ENCODE measurements around the gene FIBCD1. TPM values are rescaled to one million over a fixed set of nuclear protein-coding genes. Genes with fewer than 3 reads are reported as not detected.

The FIBCD1 gene
- total and polyA plus RNA-seq, 2 of the 8 experiments (the other 6 are each of a cell fraction or from before 2014, with no cell fraction given): 6.1 to 8.8 TPM

DNA sequence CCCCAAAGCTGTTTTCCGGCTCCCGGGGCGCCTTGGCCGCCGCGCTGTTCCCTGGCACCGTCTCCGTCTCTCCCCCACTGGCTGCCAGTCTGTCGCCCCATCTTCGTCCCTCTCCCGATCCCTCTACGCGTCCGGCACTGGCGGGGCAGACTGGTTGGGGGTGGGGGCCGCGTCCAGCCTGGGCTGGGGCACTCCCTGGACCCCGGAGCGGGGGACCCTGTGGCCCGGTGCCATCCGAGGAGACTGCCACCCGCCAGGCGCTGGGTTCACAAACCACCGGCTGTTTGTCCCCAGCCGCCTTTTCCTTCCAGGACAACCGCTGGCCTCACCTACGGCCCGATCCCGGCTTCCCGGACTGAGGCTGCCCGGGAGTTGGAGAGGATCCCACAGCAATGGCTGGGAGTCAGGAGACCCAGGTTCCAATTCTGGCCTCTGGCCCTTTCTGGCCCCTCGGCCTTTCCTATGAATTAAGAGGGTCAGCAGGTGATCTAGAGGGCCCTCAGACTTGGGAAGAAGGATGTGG is 1.0 kb upstream of the FIBCD1 start (continued):
- TF ChIP-seq, protein P1, sequence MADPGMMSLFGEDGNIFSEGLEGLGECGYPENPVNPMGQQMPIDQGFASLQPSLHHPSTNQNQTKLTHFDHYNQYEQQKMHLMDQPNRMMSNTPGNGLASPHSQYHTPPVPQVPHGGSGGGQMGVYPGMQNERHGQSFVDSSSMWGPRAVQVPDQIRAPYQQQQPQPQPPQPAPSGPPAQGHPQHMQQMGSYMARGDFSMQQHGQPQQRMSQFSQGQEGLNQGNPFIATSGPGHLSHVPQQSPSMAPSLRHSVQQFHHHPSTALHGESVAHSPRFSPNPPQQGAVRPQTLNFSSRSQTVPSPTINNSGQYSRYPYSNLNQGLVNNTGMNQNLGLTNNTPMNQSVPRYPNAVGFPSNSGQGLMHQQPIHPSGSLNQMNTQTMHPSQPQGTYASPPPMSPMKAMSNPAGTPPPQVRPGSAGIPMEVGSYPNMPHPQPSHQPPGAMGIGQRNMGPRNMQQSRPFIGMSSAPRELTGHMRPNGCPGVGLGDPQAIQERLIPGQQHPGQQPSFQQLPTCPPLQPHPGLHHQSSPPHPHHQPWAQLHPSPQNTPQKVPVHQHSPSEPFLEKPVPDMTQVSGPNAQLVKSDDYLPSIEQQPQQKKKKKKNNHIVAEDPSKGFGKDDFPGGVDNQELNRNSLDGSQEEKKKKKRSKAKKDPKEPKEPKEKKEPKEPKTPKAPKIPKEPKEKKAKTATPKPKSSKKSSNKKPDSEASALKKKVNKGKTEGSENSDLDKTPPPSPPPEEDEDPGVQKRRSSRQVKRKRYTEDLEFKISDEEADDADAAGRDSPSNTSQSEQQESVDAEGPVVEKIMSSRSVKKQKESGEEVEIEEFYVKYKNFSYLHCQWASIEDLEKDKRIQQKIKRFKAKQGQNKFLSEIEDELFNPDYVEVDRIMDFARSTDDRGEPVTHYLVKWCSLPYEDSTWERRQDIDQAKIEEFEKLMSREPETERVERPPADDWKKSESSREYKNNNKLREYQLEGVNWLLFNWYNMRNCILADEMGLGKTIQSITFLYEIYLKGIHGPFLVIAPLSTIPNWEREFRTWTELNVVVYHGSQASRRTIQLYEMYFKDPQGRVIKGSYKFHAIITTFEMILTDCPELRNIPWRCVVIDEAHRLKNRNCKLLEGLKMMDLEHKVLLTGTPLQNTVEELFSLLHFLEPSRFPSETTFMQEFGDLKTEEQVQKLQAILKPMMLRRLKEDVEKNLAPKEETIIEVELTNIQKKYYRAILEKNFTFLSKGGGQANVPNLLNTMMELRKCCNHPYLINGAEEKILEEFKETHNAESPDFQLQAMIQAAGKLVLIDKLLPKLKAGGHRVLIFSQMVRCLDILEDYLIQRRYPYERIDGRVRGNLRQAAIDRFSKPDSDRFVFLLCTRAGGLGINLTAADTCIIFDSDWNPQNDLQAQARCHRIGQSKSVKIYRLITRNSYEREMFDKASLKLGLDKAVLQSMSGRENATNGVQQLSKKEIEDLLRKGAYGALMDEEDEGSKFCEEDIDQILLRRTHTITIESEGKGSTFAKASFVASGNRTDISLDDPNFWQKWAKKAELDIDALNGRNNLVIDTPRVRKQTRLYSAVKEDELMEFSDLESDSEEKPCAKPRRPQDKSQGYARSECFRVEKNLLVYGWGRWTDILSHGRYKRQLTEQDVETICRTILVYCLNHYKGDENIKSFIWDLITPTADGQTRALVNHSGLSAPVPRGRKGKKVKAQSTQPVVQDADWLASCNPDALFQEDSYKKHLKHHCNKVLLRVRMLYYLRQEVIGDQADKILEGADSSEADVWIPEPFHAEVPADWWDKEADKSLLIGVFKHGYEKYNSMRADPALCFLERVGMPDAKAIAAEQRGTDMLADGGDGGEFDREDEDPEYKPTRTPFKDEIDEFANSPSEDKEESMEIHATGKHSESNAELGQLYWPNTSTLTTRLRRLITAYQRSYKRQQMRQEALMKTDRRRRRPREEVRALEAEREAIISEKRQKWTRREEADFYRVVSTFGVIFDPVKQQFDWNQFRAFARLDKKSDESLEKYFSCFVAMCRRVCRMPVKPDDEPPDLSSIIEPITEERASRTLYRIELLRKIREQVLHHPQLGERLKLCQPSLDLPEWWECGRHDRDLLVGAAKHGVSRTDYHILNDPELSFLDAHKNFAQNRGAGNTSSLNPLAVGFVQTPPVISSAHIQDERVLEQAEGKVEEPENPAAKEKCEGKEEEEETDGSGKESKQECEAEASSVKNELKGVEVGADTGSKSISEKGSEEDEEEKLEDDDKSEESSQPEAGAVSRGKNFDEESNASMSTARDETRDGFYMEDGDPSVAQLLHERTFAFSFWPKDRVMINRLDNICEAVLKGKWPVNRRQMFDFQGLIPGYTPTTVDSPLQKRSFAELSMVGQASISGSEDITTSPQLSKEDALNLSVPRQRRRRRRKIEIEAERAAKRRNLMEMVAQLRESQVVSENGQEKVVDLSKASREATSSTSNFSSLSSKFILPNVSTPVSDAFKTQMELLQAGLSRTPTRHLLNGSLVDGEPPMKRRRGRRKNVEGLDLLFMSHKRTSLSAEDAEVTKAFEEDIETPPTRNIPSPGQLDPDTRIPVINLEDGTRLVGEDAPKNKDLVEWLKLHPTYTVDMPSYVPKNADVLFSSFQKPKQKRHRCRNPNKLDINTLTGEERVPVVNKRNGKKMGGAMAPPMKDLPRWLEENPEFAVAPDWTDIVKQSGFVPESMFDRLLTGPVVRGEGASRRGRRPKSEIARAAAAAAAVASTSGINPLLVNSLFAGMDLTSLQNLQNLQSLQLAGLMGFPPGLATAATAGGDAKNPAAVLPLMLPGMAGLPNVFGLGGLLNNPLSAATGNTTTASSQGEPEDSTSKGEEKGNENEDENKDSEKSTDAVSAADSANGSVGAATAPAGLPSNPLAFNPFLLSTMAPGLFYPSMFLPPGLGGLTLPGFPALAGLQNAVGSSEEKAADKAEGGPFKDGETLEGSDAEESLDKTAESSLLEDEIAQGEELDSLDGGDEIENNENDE (IDR thresholded peaks at IDR 0.05; ENCODE audit: insufficient replicate concordance, low read length): no peak
- TF ChIP-seq YY1 (IDR thresholded peaks at IDR 0.05; ENCODE audit: low read depth, low read length) (no peak), RNF2 (IDR thresholded peaks at IDR 0.05; ENCODE audit: borderline replicate concordance, low read depth, low read length, missing control alignments, poor library complexity, severe bottlenecking) (peak; percentile 39), SUZ12 (IDR thresholded peaks at IDR 0.05; ENCODE audit: low read length) (peak; percentile 52; the same call in 1 of the 2 replicates), RBBP5 (IDR thresholded peaks at IDR 0.05; ENCODE audit: borderline replicate concordance, low read depth, low read length) (no peak), TAF1 (IDR thresholded peaks at IDR 0.05; ENCODE audit: low read depth, low read length) (no peak), SAP30 (IDR thresholded peaks at IDR 0.05; ENCODE audit: insufficient read depth, insufficient replicate concordance, low read length) (no peak), POU5F1 (IDR thresholded peaks at IDR 0.05; ENCODE audit: low read depth, low read length) (no peak), KDM4A (IDR thresholded peaks at IDR 0.05; ENCODE audit: low read depth, low read length, severe bottlenecking) (no peak), JUND (IDR thresholded peaks at IDR 0.05; ENCODE audit: low read length) (no peak)
- TF ChIP-seq, protein P2, sequence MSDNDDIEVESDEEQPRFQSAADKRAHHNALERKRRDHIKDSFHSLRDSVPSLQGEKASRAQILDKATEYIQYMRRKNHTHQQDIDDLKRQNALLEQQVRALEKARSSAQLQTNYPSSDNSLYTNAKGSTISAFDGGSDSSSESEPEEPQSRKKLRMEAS (IDR thresholded peaks at IDR 0.05): no peak
